Stimulated activated naive CD4-positive, alpha-beta T cell (primary cell): ENCODE results near the gene HBP1.
"Not testable (repeated sequence)": the region's sequence is repeated elsewhere in the genome, so short reads cannot be mapped to it uniquely, and the experiment has no call there.

Experiments used
- DNase-seq, 6 experiments: peaks; one replicate each; lab custom pipeline; 2025; lab: John Stamatoyannopoulos, UW

The HBP1 gene

GRCh38 chr7:107224374-107225223, 55.8 kb downstream of the HBP1 start:
- no peak for DNase-seq

- no peak for DNase-seq
Observed at GRCh38 chr7:107228291-107228690, 59.5 kb downstream of the HBP1 start.

GRCh38 chr7:107230334-107230733, 61.5 kb downstream of the HBP1 start:
- no peak for DNase-seq

- DNase-seq, result no peak
Observed at GRCh38 chr7:107232568-107233090, 63.8 kb downstream of the HBP1 start.

GRCh38 chr7:107233174-107233573, 64.4 kb downstream of the HBP1 start:
- DNase-seq, result no peak

GRCh38 chr7:107233981-107234380, 65.2 kb downstream of the HBP1 start:
- no peak for DNase-seq

- DNase-seq, result no peak
Observed at GRCh38 chr7:107234436-107234835, 65.6 kb downstream of the HBP1 start.

- DNase-seq, result no peak
Observed at GRCh38 chr7:107236862-107237261, 68.1 kb downstream of the HBP1 start.

- no peak for DNase-seq
Observed at GRCh38 chr7:107237451-107237850, 68.6 kb downstream of the HBP1 start.

- no peak for DNase-seq
Observed at GRCh38 chr7:107242267-107242666, 73.5 kb downstream of the HBP1 start.

GRCh38 chr7:107244613-107245012, 75.8 kb downstream of the HBP1 start:
- no peak for DNase-seq

GRCh38 chr7:107246836-107247235, 78.0 kb downstream of the HBP1 start:
- not testable (repeated sequence) for DNase-seq

- DNase-seq, result no peak
Observed at GRCh38 chr7:107248551-107249316, 79.9 kb downstream of the HBP1 start.

GRCh38 chr7:107251963-107252362, 83.2 kb downstream of the HBP1 start:
- DNase-seq, result no peak
